Brain microvascular endothelial cell (primary cell): ENCODE measurements around the gene SUV39H2.
A peak's percentile ranks its signal among the peaks of the same experiment; 100 is the strongest.

Source experiments
- DNase-seq: peaks from one replicate; pipeline ENCODE4 v3.0.0-alpha.2; 2020
- H3K27ac ChIP-seq: fragments of 250-450 bp; sonication (Bioruptor Pico); 2 replicates; pipeline ENCODE4 v1.5.1; 2020; ENCODE audit warnings: mild to moderate bottlenecking, moderate library complexity
- H3K27me3 ChIP-seq: fragments of 250-450 bp; sonication (Bioruptor Pico); replicated peaks from 2 replicates; pipeline ENCODE4 v1.5.1; 2020; ENCODE audit warnings: mild to moderate bottlenecking
- H3K36me3 ChIP-seq: fragments of 250-450 bp; sonication (Bioruptor Pico); replicated peaks from 2 replicates; pipeline ENCODE4 v1.5.1; 2020; ENCODE audit warnings: mild to moderate bottlenecking
- H3K4me3 ChIP-seq: 2 replicates; pipeline ENCODE4 v1.5.1; 2011; ENCODE audit warnings: low read depth, mild to moderate bottlenecking, control low read depth, low read length, moderate library complexity
- CTCF ChIP-seq: IDR thresholded peaks from 2 replicates; pipeline ENCODE4 v1.5.1; 2011; ENCODE audit warnings: low read depth, mild to moderate bottlenecking, moderate library complexity, low read length, control low read depth, inconsistent platforms; ENCODE audit errors: missing control alignments
- in situ Hi-C: cut with HindIII; loops from 2 replicates; pipeline ENCODE4 v1.10.0; 2017; ENCODE audit warnings: low sequenced_read_pairs, low pct_ligation_motif_present

The SUV39H2 gene

GRCh38 chr10:14884082-14884481 lies 5.4 kb downstream of the SUV39H2 start:
- DNase-seq = no peak
- H3K36me3 ChIP-seq = no peaks in the 10 kb centered on the region
- in situ Hi-C loops = no loop called here
- H3K4me3 ChIP-seq = no peak overlapping the region
- no peaks in the 10 kb centered on the region for H3K27me3 ChIP-seq
- no peak overlapping the region for H3K27ac ChIP-seq
- TF ChIP-seq CTCF = no peak

GRCh38 chr10:14889318-14889717 lies 10.7 kb downstream of the SUV39H2 start:
- H3K27ac ChIP-seq = no peak overlapping the region
- H3K4me3 ChIP-seq = no peak overlapping the region
- in situ Hi-C loops = no loop called here
- DNase-seq = no peak
- H3K27me3 ChIP-seq = no peaks in the 10 kb centered on the region
- no peaks in the 10 kb centered on the region for H3K36me3 ChIP-seq
- TF ChIP-seq CTCF = peak; percentile 50

GRCh38 chr10:14891151-14891550 lies 12.5 kb downstream of the SUV39H2 start:
- TF ChIP-seq CTCF = no peak
- Histone ChIP-seq H3K36me3 (no peaks in the 10 kb centered on the region), H3K27me3 (no peaks in the 10 kb centered on the region), H3K4me3 (no peak overlapping the region), H3K27ac (no peak overlapping the region)
- in situ Hi-C loops = no loop called here
- no peak for DNase-seq

- in situ Hi-C loops = no loop called here
- peak; percentile 42 for TF ChIP-seq CTCF
- no peaks in the 10 kb centered on the region for H3K27me3 ChIP-seq
- peak; percentile 22 for DNase-seq
- no peak overlapping the region for H3K27ac ChIP-seq
- no peak overlapping the region for H3K4me3 ChIP-seq
- H3K36me3 ChIP-seq = peaks cover 12% of the 10 kb centered on the region
These were observed 25.7 kb downstream of the SUV39H2 start for GRCh38 chr10:14904316-14904732.

- no peaks in the 10 kb centered on the region for H3K27me3 ChIP-seq
These were observed 26.2 kb downstream of the SUV39H2 start for GRCh38 chr10:14904864-14905263.

More at GRCh38 chr10:14904864-14905263, 26.2 kb downstream of the SUV39H2 start:
- TF ChIP-seq CTCF = no peak
- no peak overlapping the region for H3K4me3 ChIP-seq
- in situ Hi-C loops = no loop called here
- no peak for DNase-seq
- H3K36me3 ChIP-seq = peaks cover 12% of the 10 kb centered on the region
- no peak overlapping the region for H3K27ac ChIP-seq
